Fibroblast of peridontal ligament (primary cell): ENCODE data around the gene DICER1.

Source experiments
- DNase-seq: peaks from one replicate; pipeline ENCODE4 v3.0.0-alpha.2; 2010; ENCODE audit errors: extremely low read depth

DICER1 gene

DNA sequence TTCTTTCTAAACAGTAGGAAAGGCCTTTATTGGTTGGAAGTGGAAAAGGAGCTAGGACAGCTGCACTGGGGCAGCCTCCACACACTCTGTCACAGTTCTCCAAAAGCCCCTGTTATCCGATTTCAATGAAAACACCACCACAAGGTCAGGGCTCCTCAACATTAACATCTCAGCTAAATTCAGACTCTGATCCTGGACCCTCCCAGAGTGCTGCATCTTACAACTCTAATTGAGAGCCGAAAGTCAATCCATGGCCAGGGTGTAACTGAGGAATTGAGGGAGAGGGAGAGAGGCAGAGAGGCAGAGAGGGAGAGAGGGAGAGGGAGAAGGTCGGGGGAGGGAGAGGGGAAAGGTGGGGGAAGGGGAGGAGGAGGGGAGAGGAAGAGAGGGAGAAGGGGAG is 32.1 kb downstream of the DICER1 start:
- DNase-seq = no peak

DNA sequence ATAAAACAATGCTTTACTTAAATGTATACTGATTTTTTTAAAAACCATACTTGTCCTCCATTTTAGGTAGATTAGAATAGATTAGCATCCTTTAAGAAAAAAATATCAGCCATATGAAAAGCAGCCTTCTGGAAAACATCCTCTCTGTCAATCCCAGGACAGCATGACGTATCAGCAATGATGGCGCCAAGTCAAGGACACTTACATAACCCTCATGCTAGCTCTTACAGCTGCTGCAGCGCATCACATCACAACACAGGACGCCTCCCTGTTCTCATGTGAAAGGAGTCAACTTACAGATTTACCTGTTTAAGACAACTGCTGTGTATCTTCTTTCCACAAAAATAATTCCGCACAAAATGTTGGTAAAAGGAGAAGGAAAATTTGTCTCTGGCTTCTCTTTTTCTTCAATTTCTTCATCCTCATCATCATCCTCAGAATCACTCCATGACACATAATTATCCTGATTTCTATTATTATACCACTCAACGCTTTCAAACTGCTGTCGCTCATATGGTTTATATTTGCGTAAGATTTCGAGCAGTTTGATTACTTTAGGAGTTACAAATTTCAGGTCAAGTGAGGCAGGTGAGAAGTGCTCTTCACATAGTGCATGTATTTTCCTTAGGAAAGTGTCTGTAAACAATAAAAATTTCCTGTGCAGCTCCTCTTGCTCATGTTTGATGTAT is 33.3 kb downstream of the DICER1 start:
- DNase-seq = no peak

DNA sequence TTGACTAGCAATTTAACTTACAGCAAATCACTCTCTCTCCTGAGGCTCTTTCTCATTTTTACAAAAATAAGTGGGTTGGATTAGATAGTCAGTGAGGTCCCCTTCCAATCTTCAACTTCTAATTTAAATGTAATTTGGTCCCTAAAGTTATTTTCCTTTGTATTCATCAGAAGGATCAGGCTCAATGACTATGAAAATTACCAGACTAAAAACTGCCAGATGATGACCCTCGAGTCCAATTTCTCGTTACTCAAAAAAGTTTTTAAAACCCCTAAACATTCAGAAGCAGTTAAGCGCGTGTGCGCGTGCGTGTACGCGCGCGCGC is 34.7 kb downstream of the DICER1 start:
- no peak for DNase-seq

DNA sequence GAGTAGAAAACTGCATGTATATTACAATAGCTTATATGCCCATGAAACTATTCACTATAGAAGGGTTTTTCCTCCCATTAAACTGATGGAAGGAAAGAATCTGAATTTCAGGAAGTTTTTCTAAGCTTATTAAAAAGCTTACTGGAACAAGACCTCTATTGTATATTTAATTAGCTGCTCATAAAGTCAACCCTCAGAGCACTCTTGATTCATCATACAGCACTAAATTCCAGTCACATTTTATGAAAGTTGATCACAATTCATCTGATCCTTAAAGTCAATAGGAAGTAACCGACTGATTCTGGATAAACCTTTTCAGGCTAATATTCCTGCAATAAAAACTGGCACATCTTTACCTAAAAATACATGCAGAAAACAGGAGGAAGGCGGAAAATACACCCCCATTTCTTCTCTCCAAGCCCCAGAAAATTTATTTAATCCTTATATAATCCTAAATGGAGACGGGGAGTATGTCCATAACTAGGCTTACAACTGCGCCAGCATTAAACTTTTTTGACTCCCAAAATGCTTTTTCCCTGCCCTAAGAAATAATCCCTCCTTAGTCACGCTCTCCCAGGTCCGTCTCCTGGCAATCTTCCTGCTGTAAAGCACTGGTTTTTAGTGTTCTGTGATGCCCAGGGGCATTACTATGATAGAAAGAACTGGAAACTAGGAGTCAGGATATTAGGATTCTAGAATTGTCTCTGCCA is 35.3 kb downstream of the DICER1 start:
- no peak for DNase-seq

DNA sequence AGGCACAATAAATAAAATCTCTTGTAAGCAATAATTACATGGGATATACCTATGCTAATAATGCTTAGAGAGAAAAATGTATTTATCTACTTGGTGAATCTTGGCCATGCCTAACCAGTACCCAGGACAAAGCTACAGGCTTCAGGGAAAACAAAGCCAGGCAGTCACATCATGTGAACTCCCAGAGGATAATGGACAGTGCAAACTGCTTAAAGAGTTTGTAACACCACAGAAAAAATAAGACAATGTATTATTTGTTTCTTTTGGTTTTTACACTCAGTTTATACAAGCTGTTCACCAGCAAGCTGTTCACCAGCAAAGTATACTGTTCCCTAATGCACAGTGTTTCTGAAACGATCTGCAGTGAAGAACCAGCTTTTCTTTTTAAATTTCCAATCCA is 38.0 kb downstream of the DICER1 start:
- DNase-seq = no peak

DNA sequence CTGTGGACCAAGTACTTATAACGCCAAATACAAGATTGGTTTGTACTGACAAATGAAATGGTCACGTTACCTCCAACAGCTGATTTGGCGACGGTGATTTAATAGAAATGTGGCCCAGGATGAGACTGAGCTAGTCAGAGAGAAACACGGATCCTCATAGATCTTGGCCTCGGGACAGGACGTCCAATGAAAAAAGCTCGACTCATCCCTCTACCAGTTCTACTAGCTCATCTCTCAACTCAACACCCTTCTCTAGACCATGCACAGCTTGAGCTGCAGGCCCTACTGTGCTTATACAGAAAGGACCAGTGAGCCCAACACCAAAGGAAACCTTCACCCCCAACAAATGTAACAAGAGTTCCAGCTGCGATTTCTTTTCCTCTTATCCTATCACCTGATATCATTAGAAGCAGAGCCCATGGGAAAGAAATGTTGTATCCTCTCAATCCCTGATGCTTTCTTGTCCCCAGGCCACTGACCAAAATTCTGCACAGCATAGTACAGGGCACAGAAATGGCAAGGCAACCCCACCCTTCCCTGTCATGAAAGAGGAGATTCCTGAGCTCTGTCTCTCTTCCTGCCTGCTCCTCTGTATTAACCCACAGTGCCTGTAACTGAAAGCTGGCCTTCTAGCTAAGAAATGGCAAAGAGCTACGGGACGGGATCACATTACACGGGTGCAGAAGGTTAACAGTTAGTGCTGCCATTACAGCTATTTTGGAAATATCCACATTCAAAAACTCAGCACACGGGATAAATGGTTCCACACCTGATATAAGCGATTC is 39.2 kb downstream of the DICER1 start:
- DNase-seq = no peak

DNA sequence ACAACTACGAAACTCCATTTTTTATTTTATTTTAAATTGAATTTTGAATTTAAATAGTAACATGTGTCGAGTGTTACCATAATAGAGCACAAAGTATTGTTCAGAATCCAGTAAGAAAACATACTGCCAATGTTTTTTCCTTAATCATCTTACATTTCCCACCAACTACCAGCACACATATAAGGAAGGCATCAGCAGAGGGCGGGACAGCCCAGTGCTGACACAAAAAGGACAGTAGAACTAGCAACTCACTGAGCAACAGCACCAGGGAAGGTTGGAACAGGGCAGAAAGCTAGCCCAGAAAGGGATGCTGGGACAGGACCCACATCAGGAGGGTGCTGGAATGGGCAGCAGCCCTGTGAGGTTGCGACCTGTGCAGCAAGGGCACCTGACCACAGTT is 43.9 kb downstream of the DICER1 start:
- DNase-seq = no peak

DNA sequence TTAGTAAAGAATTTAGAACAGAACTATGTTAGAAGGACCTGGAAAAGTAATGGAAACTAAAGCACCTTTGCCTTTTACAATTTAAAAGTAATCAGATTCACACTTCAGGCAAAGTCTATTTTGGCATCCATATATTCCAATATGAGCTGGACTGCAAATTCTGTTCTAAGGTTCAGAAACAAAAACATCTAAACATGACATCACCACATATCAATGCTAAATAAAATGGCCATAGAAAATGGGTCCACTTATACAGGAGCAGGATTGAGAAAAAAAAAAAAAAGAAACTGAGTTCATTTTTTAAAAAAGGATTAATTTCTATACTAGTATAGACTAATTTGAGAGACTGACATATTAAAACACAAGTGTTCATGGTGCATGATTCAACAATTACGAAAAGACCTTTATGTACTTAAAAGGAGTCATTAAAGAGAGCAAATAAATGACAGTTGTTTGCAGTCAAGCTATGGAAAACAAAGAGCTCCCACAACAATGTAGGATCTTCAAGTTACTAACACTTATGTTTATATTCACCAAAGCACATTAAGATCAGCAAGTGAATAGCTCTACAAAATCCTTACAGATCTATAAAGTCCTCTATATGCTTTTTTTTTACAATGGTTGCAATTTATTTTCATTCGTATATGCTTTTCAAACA is 45.7 kb downstream of the DICER1 start:
- no peak for DNase-seq

DNA sequence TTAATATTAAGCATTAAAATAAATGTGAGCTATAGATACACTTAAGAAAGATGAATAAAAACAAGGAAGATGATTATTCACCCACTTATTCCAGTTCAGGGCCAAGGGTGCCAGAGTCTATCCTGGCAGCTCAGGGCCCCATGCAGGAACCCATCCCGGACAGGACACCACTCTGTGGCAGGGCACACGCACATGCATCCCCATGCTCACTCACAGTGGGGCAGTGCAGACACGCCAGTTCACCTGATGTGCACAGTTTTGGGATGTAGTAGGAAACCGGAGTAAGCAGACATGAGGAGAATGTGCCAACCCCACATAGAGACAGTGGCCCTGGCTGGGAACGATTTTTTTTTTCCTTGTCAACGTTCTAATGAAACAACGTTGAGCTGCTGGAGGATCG is 47.2 kb downstream of the DICER1 start:
- DNase-seq = no peak

DNA sequence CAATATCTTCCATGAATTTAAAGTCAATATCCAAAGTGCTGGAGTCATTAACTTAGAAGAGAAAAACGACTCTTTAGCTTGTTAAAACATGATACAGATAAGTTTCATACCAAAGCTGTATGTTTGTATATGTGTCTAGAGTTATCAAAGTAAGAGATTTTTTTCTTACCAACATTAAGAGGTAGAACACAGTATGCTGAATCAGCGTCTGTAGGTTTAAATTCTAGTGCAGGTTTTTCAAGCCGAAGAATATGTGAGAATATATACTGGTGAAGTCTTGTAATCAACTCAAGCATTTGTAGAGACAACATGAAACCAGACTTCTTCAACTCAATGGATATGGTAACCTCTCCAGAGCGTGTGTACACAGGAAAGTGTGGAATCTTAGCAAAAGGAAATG is 49.6 kb downstream of the DICER1 start:
- DNase-seq = no peak

DNA sequence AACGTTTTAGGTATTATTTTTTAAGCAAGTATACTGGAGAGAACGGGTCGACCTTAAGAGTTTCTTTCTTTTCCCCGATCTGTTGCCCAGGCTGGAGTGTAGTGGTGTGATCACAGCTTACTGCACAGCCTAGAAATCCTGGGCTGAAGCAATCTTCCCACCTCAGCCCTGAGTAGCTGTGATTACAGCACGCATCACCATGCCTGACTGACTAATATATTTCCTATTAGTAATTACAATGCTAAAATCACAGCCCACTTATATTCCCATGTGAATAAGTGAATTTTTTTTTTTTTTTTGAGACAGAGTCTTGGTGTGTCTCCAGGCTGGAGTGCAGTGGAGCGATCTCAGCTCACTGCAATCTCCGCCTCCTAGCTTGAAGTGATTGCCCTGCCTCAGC is 50.4 kb downstream of the DICER1 start:
- no peak for DNase-seq

DNA sequence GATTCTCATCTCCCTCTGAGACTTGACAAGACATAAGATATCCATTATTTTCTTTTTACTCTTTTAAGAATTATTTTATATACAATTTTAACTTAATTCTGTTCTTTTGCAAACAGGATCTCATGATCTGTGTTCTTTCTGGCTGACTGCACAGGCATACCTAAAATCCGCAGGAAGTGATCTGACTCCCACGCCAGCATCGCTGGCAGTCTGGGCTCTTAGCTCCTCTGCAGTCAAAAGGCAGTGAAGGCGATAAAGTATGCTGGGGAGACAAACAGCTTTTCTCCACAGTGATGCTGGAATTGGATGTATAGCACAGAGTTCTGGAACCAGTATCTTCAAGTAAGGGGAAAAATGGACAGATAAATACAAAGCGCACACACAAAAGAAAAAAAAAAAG is 52.4 kb downstream of the DICER1 start:
- no peak for DNase-seq

DNA sequence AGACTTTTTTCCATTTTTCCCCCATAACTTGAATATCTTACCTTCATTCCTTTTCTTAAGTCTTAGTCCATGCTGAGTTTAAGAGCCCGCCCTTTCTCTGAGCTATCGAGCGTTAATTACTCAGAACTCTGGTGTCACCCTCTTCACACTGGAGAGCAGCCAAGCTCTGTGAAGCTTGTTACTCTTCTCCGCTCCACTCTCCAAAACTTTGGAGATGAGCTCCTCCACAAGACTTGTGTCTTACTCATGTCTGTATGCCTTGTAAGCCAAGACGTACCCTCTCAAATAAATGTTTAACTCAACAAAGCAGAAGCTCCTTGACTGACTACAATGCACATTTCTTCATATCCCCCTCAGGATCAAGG is 54.7 kb downstream of the DICER1 start:
- no peak for DNase-seq

DNA sequence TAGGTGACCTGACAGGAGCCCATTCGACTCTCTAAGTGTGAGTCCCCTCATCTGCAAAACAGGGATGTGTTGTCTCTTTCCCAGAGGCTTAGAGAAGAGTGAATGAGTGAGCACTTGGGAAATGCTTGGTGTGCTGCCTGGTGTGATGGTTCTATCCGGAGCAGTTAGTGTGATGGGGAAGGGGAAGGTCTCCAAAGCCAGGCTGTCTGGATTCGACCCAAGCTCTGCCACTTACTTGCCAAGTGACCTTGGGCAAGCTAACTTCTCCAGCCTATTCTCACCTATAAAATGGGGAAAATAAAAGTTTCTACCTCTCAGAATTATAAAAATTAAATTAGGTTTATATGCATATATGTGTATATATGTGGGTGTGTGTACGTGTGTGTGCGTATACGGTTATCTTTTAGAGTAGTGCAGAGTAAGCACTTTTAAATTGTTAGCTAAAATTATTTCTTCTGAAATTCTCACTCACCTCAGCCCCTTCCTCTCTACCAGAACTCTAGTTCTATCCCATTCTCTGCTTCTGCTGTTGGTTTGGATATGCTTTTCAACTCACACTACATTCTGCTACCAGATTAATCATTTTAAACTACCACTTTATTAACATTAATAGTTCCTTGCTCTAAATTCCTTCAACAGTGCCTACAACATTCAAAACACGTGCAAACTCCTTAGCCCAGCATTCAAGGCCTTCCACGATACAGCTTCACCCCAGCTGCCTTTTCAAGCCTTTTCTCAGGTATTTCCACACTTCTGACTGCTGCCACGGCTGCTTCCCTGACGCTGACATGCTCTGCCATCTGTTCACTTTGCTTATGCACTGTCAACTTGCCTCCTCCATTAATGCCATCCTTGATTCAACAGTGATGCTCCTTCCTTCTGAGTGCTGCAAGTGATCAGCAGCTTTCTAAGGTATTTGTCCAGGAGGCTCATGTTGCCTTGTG is 55.3 kb downstream of the DICER1 start:
- DNase-seq = no peak

DNA sequence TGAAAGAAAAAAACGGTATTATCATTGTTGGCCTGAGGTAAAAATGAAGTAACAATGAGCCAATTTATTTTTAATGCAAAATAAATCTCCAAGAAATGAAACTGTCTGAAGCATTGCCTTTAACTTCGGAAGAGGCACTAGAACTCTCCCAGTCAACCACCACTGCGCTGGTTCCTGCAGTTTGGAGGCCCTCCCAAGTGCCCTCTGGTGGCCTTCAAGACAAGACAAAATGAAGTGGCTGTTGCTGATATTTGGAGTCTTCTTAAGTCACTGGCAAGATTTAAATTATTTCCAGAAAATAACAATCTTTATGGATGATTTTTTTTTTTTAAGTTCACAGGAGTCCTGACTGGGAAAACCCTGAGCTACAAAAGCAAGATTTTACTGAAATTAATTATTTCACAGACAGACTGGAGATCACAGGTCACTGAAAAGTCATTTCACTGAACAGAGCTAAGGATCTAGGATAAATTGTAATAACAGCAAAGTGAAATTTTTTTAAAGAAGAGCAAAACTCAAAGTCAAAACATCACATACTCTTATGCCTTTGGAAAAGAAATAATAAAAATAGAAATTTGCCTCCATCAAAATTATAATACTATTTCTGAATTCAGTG is 58.2 kb downstream of the DICER1 start:
- peak; percentile 84 for DNase-seq

DNA sequence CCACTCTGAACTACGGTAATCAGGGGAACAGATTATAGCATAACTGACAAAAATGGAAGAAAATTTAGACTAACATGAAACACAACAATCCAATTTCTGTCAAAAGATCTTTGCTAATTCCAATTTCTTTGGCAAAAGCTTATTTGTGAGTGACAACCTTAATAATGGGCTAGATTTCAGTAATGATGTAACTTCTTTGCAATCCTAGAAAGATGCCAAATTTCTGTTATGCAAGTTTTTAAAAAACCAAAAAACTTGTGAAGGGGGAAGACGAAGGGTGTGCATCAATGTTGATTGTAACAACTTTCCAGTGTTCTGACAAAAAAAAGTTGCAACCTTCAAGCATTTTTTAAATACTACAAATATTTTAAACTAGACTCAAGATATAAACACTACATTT is 59.9 kb downstream of the DICER1 start:
- DNase-seq = peak; percentile 63

DNA sequence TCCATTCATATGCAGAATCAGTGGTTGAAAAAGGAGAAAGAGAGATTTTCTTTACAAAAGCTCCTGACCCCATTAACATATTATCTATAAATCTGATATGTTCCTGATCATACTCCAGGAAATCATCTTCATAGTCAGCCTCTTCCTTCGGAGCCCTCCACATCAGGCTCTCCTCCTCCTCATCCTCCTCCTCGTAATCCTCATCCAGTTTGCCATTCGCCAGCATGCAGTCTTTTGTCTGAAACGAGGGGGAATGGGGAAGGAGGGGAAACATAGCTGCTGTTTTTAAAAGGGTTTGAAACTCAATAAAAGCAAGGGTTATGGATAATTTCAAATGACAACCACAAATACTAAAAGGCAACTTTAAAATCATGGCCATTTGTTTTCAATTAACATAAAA is 60.9 kb downstream of the DICER1 start:
- peak; percentile 16 for DNase-seq

DNA sequence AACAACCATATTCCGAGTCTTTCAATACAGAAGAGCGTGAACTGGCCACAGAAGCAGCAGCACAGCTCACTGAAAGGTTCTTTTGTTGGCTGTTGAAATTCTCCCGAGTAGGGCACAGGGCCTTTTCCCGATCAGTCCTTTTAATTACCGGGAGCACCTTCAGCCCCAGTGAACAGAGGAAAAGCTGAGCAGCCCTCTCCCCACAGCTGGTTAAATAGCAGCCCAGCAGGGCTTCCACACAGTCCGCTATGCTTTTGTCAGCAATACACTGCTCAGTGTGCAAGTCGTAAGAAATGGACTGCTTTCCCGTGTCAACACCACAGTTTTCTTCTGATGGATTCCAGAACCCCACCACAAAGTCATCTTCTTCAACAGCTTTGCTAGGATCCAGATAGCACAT is 61.3 kb downstream of the DICER1 start:
- no peak for DNase-seq

DNA sequence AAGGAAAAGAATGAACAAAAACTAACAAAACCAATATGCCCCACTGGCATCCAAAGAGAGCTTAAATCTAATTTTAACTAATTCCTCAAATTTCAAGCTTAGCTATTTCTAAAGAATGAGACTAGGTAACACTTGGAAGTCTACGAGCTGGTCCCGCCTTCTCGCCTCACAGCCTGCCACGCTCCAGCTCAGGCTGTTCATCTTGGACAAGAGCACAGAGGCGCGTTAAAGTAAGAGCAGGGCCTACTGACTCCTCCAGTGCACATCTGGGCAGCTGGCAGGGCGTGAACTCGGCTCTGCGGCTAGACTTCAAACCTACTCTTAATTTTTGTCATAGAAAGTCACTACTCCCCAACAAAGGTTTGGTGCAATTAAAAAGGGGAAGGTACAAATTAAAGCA is 64.6 kb downstream of the DICER1 start:
- DNase-seq = no peak

DNA sequence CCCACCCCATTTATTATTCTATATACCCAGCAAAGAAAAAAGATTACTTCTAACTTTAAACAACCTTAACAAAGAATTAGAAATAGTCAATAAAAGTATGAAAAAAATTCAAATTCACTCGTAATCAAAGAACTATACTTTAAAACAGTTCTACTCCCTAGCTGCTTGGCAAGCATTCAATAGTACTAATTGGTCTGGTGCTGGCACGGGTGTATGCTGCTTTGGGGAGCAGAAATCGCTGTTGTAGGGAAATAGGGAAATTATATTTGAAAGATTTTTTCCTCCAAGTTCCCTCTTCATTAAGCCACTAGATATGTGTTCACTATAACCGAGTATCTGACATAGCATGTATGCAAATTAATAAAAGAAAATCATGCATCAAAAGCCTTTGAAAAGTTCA is 65.7 kb downstream of the DICER1 start:
- DNase-seq = no peak

DNA sequence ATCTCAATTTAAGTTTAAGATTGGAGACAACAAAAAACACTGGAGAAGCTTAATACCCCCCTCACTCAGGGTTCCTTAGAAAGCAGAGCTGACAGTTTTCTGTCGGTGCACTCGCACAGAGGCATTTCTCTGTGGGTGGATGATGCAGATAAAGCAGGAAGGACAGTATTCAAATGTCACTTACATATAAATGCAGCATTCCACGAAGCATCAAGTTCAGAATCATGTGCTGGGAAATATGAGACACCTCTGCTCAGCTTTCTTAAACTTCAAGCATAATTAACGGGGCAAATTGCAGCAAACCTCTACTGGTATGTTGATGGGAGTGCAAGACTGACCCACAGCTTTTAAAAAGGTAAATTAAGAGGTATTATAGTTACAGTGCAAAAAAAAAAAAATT is 68.7 kb downstream of the DICER1 start:
- DNase-seq = no peak
